Endodermal cell (in vitro differentiated cells): ENCODE results near the gene MS4A15. TPM values are rescaled to one million over a fixed set of nuclear protein-coding genes. Genes with fewer than 3 reads are reported as not detected.

Source experiments
- DNase-seq: peaks from one replicate; pipeline ENCODE4 v3.0.0-alpha.2; 2017
- H3K27ac ChIP-seq: 2 replicates; pipeline ENCODE4 v1.5.1; 2013; ENCODE audit warnings: mild to moderate bottlenecking, low read depth, low read length, moderate library complexity
- H3K27me3 ChIP-seq: 2 replicates; pipeline ENCODE4 v1.6.1; 2013; ENCODE audit warnings: mild to moderate bottlenecking, low read length, moderate library complexity; ENCODE audit not compliant: insufficient read depth, control insufficient read depth, poor library complexity, severe bottlenecking
- H3K36me3 ChIP-seq: 2 replicates; pipeline ENCODE4 v1.7.0; 2013; ENCODE audit warnings: mild to moderate bottlenecking, low read length, moderate library complexity; ENCODE audit not compliant: control insufficient read depth, insufficient read depth
- H3K4me1 ChIP-seq: one replicate; pipeline ENCODE4 v1.7.0; 2013; ENCODE audit warnings: low read length; ENCODE audit not compliant: control insufficient read depth, insufficient read depth
- H3K4me3 ChIP-seq: 2 replicates; pipeline ENCODE4 v1.5.1; 2013; ENCODE audit warnings: mild to moderate bottlenecking, low read length, moderate library complexity
- H3K9ac ChIP-seq: 2 replicates; pipeline ENCODE4 v1.6.1; 2013; ENCODE audit warnings: mild to moderate bottlenecking, low read length, moderate library complexity; ENCODE audit not compliant: poor library complexity, severe bottlenecking; ENCODE audit errors: extremely low read depth
- H3K9me3 ChIP-seq: 2 replicates; pipeline ENCODE4 v1.6.1; 2013; ENCODE audit warnings: mild to moderate bottlenecking, low read length, moderate library complexity; ENCODE audit not compliant: control insufficient read depth
- H3K27ac Mint-ChIP-seq: 2 replicates; pipeline ENCODE4 v1.8.0; 2020; ENCODE audit warnings: mixed read lengths
- H3K27me3 Mint-ChIP-seq: 2 replicates; pipeline ENCODE4 v1.8.0; 2021; ENCODE audit warnings: mild to moderate bottlenecking, mixed read lengths; ENCODE audit not compliant: insufficient read depth
- H3K36me3 Mint-ChIP-seq: 2 replicates; pipeline ENCODE4 v1.8.0; 2020; ENCODE audit warnings: low read depth, mixed read lengths
- H3K4me1 Mint-ChIP-seq: 2 replicates; pipeline ENCODE4 v1.8.0; 2020; ENCODE audit warnings: mixed read lengths
- H3K4me3 Mint-ChIP-seq: 2 replicates; pipeline ENCODE4 v1.8.0; 2020; ENCODE audit warnings: mild to moderate bottlenecking, moderate library complexity, mixed read lengths
- H3K9me3 Mint-ChIP-seq: 2 replicates; pipeline ENCODE4 v1.8.0; 2020; ENCODE audit warnings: mild to moderate bottlenecking, mixed read lengths
- CTCF ChIP-seq: fragments of 200-600 bp; sonication (generic); conservative IDR thresholded peaks from 2 replicates; pipeline ENCODE4 v1.5.0; 2021; ENCODE audit warnings: antibody characterized with exemption, mild to moderate bottlenecking
- WGBS, 2 experiments: methylation state at CpG; one replicate each; pipeline versions ENCODE4 v1.1.5 to v1.1.7; 2013; ENCODE audit warnings: missing lambda C conversion rate in 2 of 2, mixed read lengths in 1 of 2; ENCODE audit not compliant: insufficient coverage in 1 of 2, insufficient read length in 1 of 2; 5-methylcytosine and 5-hydroxymethylcytosine counted together
- long read RNA-seq, 4 experiments: library from polyadenylated mRNA in 2 of 4; library from RNA in 1 of 4; library from capped mRNA in 1 of 4; stranded (forward) in 3 of 4; unstranded in 1 of 4; transcript quantifications; one replicate each; pipeline ENCODE4 v2.0.0, GENCODE V29; 2020 to 2021; ENCODE audit warnings: inconsistent platforms in 1 of 4
- polyA plus RNA-seq, 2 experiments: library from polyadenylated mRNA; stranded (reverse); fragments of 50-300 nt; gene quantifications; one replicate each; pipeline ENCODE4 v1.2.3, GENCODE V29; 2013
- total RNA-seq, 2 donors: library from RNA; stranded (reverse); fragmentation: NEBNext Ultra II Directional in 1 of 2; extraction: Animal tissue kit (Norgen Biotek cat#: 25700) in 1 of 2; gene quantifications; 2 replicates in 1 of 2; 3 replicates in 1 of 2; pipeline ENCODE4 v1.2.1, GENCODE V29; 2021

Gene MS4A15, protein sequence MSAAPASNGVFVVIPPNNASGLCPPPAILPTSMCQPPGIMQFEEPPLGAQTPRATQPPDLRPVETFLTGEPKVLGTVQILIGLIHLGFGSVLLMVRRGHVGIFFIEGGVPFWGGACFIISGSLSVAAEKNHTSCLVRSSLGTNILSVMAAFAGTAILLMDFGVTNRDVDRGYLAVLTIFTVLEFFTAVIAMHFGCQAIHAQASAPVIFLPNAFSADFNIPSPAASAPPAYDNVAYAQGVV
- not detected for total RNA-seq
- not detected for polyA plus RNA-seq (2013, experiment 1 of 2)
- polyA plus RNA-seq (2013, experiment 2 of 2) = not detected
- long read RNA-seq, experiment 1 = 0 reads
- long read RNA-seq, experiment 2 = 0 reads
- long read RNA-seq, experiment 3 = 0 reads
- long read RNA-seq, experiment 4 = 0 reads

DNA sequence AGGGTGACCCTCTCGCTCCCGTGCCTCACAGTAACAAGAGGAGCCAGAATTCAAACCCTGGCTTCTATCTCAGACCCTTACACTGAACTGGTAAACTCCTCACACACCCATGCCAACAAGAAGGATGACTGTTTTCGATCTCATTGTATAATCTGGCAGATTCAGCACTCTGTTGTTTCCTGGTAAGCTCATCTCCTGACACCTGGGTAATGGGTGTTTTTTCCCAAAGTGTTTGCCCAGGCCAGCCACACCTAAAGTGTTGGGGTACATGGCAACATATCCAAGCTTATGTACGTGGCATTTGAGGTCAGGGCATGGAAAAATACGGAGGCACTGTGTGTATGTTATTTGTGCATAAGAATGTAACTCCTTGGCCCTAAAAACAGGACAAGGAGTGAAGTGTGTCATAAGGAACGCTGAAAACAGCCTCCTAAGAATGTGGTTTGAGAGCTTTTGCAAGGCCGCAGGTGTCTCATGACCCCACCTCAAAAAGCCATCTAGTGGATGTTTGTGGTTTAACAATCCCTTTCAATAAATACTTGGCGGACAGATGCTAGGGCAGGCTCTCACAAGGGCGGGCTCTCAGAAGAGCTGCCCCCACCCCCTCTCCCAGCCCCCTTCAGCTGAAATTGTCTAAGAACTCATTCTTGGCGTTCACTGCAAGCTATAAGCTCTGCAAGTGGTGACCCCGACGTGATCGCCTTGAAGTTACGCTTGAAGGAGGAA, at the start of gene MS4A15:
Gene MS4A15 (plus strand): TSS at position 561 of the 726 bp plus-strand sequence. CDS start 6,867 bp downstream, outside the sequence.
- WGBS, 2 experiments = 72 to 76% methylated on average over 13 to 14 of the region's 14 CpGs
- no peaks in the 10 kb centered on the region for H3K27me3 ChIP-seq
- no peak within 1 kb of the TSS for H3K9ac ChIP-seq
- no peaks in the 10 kb centered on the region for H3K4me1 ChIP-seq
- Mint-ChIP-seq H3K36me3 (no peaks in the 10 kb centered on the region), H3K4me1 (peaks cover 5% of the 10 kb centered on the region), H3K4me3 (no peak within 1 kb of the TSS), H3K9me3 (peaks cover 3% of the 10 kb centered on the region), H3K27ac (no peak within 1 kb of the TSS), H3K27me3 (no peaks in the 10 kb centered on the region)
- H3K9me3 ChIP-seq = no peaks in the 10 kb centered on the region
- TF ChIP-seq CTCF = peak; percentile 75
- DNase-seq = peak; percentile 64
- no peak within 1 kb of the TSS for H3K27ac ChIP-seq
- no peak within 1 kb of the TSS for H3K4me3 ChIP-seq
- H3K36me3 ChIP-seq = no peaks in the 10 kb centered on the region

- H3K4me3 ChIP-seq = no peak overlapping the region
- no peak for TF ChIP-seq CTCF
- Mint-ChIP-seq H3K27ac (no peak overlapping the region), H3K4me1 (no peaks in the 10 kb centered on the region), H3K27me3 (peaks cover 10% of the 10 kb centered on the region), H3K9me3 (no peaks in the 10 kb centered on the region), H3K36me3 (no peaks in the 10 kb centered on the region), H3K4me3 (no peak overlapping the region)
- no peak for DNase-seq
- peaks cover 23% of the 10 kb centered on the region for H3K27me3 ChIP-seq
- H3K9me3 ChIP-seq = no peaks in the 10 kb centered on the region
- 88 to 100% methylated on average over 1 to 5 of the region's 5 CpGs for WGBS, 2 experiments
- no peaks in the 10 kb centered on the region for H3K4me1 ChIP-seq
- H3K36me3 ChIP-seq = no peaks in the 10 kb centered on the region
- no peak overlapping the region for H3K9ac ChIP-seq
- H3K27ac ChIP-seq = no peak overlapping the region
Observed at GRCh38 chr11:60706931-60707330, 49.7 kb upstream of the MS4A15 start.

GRCh38 chr11:60710482-60710881, 46.2 kb upstream of the MS4A15 start:
- H3K27me3 ChIP-seq = peaks cover 23% of the 10 kb centered on the region
- H3K27ac Mint-ChIP-seq = no peak overlapping the region
- H3K4me1 Mint-ChIP-seq = peaks cover 2% of the 10 kb centered on the region
- no peaks in the 10 kb centered on the region for H3K4me1 ChIP-seq
- no peaks in the 10 kb centered on the region for H3K9me3 ChIP-seq
- TF ChIP-seq CTCF = peak; percentile 78
- H3K36me3 Mint-ChIP-seq = no peaks in the 10 kb centered on the region
- no peaks in the 10 kb centered on the region for H3K36me3 ChIP-seq
- H3K9me3 Mint-ChIP-seq = no peaks in the 10 kb centered on the region
- no peak overlapping the region for H3K4me3 Mint-ChIP-seq
- 67 to 69% methylated on average over 3 to 4 of the region's 4 CpGs for WGBS, 2 experiments
- no peak overlapping the region for H3K4me3 ChIP-seq
- H3K9ac ChIP-seq = no peak overlapping the region
- peak; percentile 77 for DNase-seq
- H3K27me3 Mint-ChIP-seq = peaks cover 29% of the 10 kb centered on the region
- H3K27ac ChIP-seq = no peak overlapping the region
